HEK293 (cell line): ENCODE measurements around the gene KPNA3.

Experiments
- CTCF ChIA-PET: fragments of 350-600 bp; formaldehyde crosslinking; extraction: SDS; loops from one replicate; lab custom pipeline; 2021; ENCODE audit warnings: antibody characterized with exemption; lab: Yijun Ruan, JAX
- POLR2A ChIA-PET: fragments of 300-600 bp; formaldehyde crosslinking; extraction: SDS; loops from one replicate; lab custom pipeline; 2020; ENCODE audit warnings: antibody characterized with exemption, inconsistent platforms; lab: Yijun Ruan, JAX
- H3K27ac ChIP-seq: fragments of 200-500 bp; sonication (Bioruptor generic); 2 replicates; pipeline ENCODE4 v1.5.1; 2014; ENCODE audit warnings: low read depth, low read length, control low read depth, inconsistent platforms; ENCODE audit errors: extremely low read depth
- H3K36me3 ChIP-seq, 2 experiments: fragments of 200-500 bp in 1 of 2; sonication (Bioruptor generic) in 1 of 2; 1 replicate in 1 of 2; 2 replicates in 1 of 2; pipeline ENCODE4 v1.5.1; 2014 to 2017; ENCODE audit warnings: inconsistent platforms in 2 of 2, low read length in 2 of 2; ENCODE audit not compliant: control insufficient read depth in 2 of 2, insufficient read depth in 1 of 2
- H3K4me1 ChIP-seq: fragments of 200-500 bp; sonication (Bioruptor generic); 2 replicates; pipeline ENCODE4 v1.5.1; 2014; ENCODE audit warnings: mild to moderate bottlenecking, low read length, inconsistent platforms; ENCODE audit not compliant: control insufficient read depth, insufficient read depth
- H3K4me3 ChIP-seq: 2 replicates; pipeline ENCODE4 v1.5.1; 2011; ENCODE audit warnings: low read depth, mild to moderate bottlenecking, control low read depth, low read length, moderate library complexity
- H3K9me3 ChIP-seq: fragments of 200-500 bp; sonication (Bioruptor generic); 2 replicates; pipeline ENCODE4 v1.5.1; 2014; ENCODE audit warnings: low read depth, low read length, inconsistent platforms; ENCODE audit not compliant: control insufficient read depth, insufficient read depth
- GLIS1 ChIP-seq: fragments of 450-650 bp; formaldehyde crosslinking; IDR thresholded peaks from 2 replicates; pipeline ENCODE4 v1.5.1; 2016; ENCODE audit warnings: missing biosample characterization, missing genetic modification characterization
- KLF1 ChIP-seq: fragments of 450-650 bp; formaldehyde crosslinking; IDR thresholded peaks from 2 replicates; pipeline ENCODE4 v1.5.1; 2016; ENCODE audit warnings: missing biosample characterization, missing genetic modification characterization
- MYNN ChIP-seq: fragments of 450-650 bp; formaldehyde crosslinking; IDR thresholded peaks from 2 replicates; pipeline ENCODE4 v1.5.1; 2016; ENCODE audit warnings: missing biosample characterization, missing genetic modification characterization, borderline replicate concordance
- YY1 ChIP-seq: fragments of 450-650 bp; formaldehyde crosslinking; IDR thresholded peaks from 2 replicates; pipeline ENCODE4 v1.5.1; 2018; ENCODE audit warnings: missing biosample characterization, missing genetic modification characterization
- ZBTB20 ChIP-seq: fragments of 450-650 bp; formaldehyde crosslinking; IDR thresholded peaks from 2 replicates; pipeline ENCODE4 v1.5.1; 2016; ENCODE audit warnings: missing biosample characterization, missing genetic modification characterization
- ZBTB49 ChIP-seq: fragments of 450-650 bp; formaldehyde crosslinking; IDR thresholded peaks from 2 replicates; pipeline ENCODE4 v1.5.1; 2016; ENCODE audit warnings: missing biosample characterization, missing genetic modification characterization, low read depth
- ZFHX2 ChIP-seq: fragments of 450-650 bp; formaldehyde crosslinking; conservative IDR thresholded peaks from 2 replicates; pipeline ENCODE4 v1.5.1; 2016; ENCODE audit warnings: missing biosample characterization, missing genetic modification characterization
- ZNF10 ChIP-seq: fragments of 450-650 bp; formaldehyde crosslinking; IDR thresholded peaks from 2 replicates; pipeline ENCODE4 v1.5.1; 2017; ENCODE audit warnings: missing biosample characterization, missing genetic modification characterization
- ZNF121 ChIP-seq: fragments of 450-650 bp; formaldehyde crosslinking; IDR thresholded peaks from 2 replicates; pipeline ENCODE4 v1.5.1; 2016; ENCODE audit warnings: missing biosample characterization, missing genetic modification characterization
- ZNF184 ChIP-seq: fragments of 450-650 bp; IDR thresholded peaks from 2 replicates; pipeline ENCODE4 v1.5.1; 2018; ENCODE audit warnings: missing biosample characterization, mild to moderate bottlenecking, missing genetic modification characterization
- ZNF266 ChIP-seq: fragments of 450-650 bp; formaldehyde crosslinking; IDR thresholded peaks from 2 replicates; pipeline ENCODE4 v1.5.1; 2016; ENCODE audit warnings: missing biosample characterization, missing genetic modification characterization, low read depth
- ZNF501 ChIP-seq: fragments of 450-650 bp; formaldehyde crosslinking; IDR thresholded peaks from 2 replicates; pipeline ENCODE4 v1.5.1; 2016; ENCODE audit warnings: missing biosample characterization, missing genetic modification characterization
- ZNF571 ChIP-seq: fragments of 450-650 bp; formaldehyde crosslinking; IDR thresholded peaks from 2 replicates; pipeline ENCODE4 v1.5.0; 2017; ENCODE audit warnings: missing biosample characterization, missing genetic modification characterization
- ZNF610 ChIP-seq: fragments of 450-650 bp; formaldehyde crosslinking; IDR thresholded peaks from 2 replicates; pipeline ENCODE4 v1.5.1; 2016; ENCODE audit warnings: missing biosample characterization, missing genetic modification characterization, borderline replicate concordance
- ZNF621 ChIP-seq: fragments of 450-650 bp; formaldehyde crosslinking; IDR thresholded peaks from 2 replicates; pipeline ENCODE4 v1.5.1; 2017; ENCODE audit warnings: missing biosample characterization, missing genetic modification characterization
- ZNF677 ChIP-seq: fragments of 450-650 bp; IDR thresholded peaks from 2 replicates; pipeline ENCODE4 v1.5.0; 2018; ENCODE audit warnings: missing biosample characterization, mild to moderate bottlenecking, missing genetic modification characterization, moderate library complexity
- ZNF777 ChIP-seq: fragments of 450-650 bp; formaldehyde crosslinking; IDR thresholded peaks from 2 replicates; pipeline ENCODE4 v1.5.1; 2017; ENCODE audit warnings: missing biosample characterization, missing genetic modification characterization, borderline replicate concordance
- ZNF837 ChIP-seq: fragments of 450-650 bp; formaldehyde crosslinking; IDR thresholded peaks from 2 replicates; pipeline ENCODE4 v1.5.1; 2016; ENCODE audit warnings: missing biosample characterization, missing genetic modification characterization
- ZSCAN23 ChIP-seq: fragments of 450-650 bp; formaldehyde crosslinking; IDR thresholded peaks from 2 replicates; pipeline ENCODE4 v1.5.1; 2016; ENCODE audit warnings: missing biosample characterization, missing genetic modification characterization
- ZSCAN30 ChIP-seq: fragments of 450-650 bp; IDR thresholded peaks from 2 replicates; pipeline ENCODE4 v1.5.1; 2018; ENCODE audit warnings: missing biosample characterization, mild to moderate bottlenecking, missing genetic modification characterization, moderate library complexity
- TF ChIP-seq, protein P1 (sequence below): fragments of 450-650 bp; formaldehyde crosslinking; optimal IDR thresholded peaks from 2 replicates; pipeline ENCODE3; 2016; ENCODE audit warnings: missing biosample characterization, mild to moderate bottlenecking, missing genetic modification characterization
- TF ChIP-seq, protein P2 (sequence below): fragments of 450-650 bp; formaldehyde crosslinking; IDR thresholded peaks from 2 replicates; pipeline ENCODE4 v1.5.0; 2017; ENCODE audit warnings: missing biosample characterization, missing genetic modification characterization, borderline replicate concordance
- TF ChIP-seq, protein P3 (sequence below): fragments of 450-650 bp; formaldehyde crosslinking; IDR thresholded peaks from 2 replicates; pipeline ENCODE4 v1.5.1; 2016; ENCODE audit warnings: missing biosample characterization, missing genetic modification characterization, borderline replicate concordance

The KPNA3 gene

GRCh38 chr13:49654011-49654410 is 138.5 kb downstream of the KPNA3 start (continued):
- TF ChIP-seq, protein P1, sequence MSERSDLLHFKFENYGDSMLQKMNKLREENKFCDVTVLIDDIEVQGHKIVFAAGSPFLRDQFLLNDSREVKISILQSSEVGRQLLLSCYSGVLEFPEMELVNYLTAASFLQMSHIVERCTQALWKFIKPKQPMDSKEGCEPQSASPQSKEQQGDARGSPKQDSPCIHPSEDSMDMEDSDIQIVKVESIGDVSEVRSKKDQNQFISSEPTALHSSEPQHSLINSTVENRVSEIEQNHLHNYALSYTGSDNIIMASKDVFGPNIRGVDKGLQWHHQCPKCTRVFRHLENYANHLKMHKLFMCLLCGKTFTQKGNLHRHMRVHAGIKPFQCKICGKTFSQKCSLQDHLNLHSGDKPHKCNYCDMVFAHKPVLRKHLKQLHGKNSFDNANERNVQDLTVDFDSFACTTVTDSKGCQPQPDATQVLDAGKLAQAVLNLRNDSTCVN: no peak
- no peak for TF ChIP-seq ZFHX2
- TF ChIP-seq, all 188 proteins: peak for 0

DNA sequence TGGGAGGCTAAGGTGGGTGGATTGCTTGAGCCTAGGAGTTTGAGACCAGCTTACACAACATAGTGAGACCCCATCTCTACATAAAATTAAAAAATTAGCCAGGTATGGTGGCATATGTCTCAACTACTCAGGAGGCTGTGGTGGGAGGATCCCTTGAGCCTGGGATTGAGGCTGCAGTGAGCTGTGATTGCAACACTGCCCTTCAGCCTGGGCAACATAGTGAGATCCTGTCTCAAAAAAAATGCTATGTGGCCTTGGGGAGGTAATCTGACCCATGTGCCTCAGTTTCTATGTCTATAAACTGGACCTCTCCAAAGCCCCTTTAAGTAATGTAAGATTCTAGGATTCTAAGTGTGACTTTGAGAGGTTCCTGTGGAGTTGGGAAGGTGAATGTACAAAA is 139.0 kb downstream of the KPNA3 start:
- POLR2A ChIA-PET: no interaction called here
- no peaks in the 10 kb centered on the region for H3K36me3 ChIP-seq
- no peaks in the 10 kb centered on the region for H3K4me1 ChIP-seq
- no peak overlapping the region for H3K4me3 ChIP-seq
- H3K27ac ChIP-seq: no peak overlapping the region
- TF ChIP-seq ZNF677 (no peak), ZNF121 (tag by site-specific recombination) (peak; percentile 84)
- TF ChIP-seq, all 188 proteins: peak for 1
- no peaks in the 10 kb centered on the region for H3K9me3 ChIP-seq
- CTCF ChIA-PET: interaction anchor here (0.7 kb wide), 1 partner anchor 325 kb away, joined by 3 read pairs; no protein-coding TSS in a partner anchor

GRCh38 chr13:49652355-49653305 is 139.9 kb downstream of the KPNA3 start:
- no peak overlapping the region for H3K4me3 ChIP-seq
- ChIA-PET POLR2A (no interaction called here), CTCF (interaction anchor here (0.6 to 1.9 kb wide), 3 partner anchors 19 to 284 kb away, joined by 3 to 4 read pairs (median 4); partner anchors contain the start of gene SPRYD7)
- H3K9me3 ChIP-seq: no peaks in the 10 kb centered on the region
- no peaks in the 10 kb centered on the region for H3K36me3 ChIP-seq
- H3K4me1 ChIP-seq: no peaks in the 10 kb centered on the region
- H3K27ac ChIP-seq: no peak overlapping the region
- TF ChIP-seq, protein P2, sequence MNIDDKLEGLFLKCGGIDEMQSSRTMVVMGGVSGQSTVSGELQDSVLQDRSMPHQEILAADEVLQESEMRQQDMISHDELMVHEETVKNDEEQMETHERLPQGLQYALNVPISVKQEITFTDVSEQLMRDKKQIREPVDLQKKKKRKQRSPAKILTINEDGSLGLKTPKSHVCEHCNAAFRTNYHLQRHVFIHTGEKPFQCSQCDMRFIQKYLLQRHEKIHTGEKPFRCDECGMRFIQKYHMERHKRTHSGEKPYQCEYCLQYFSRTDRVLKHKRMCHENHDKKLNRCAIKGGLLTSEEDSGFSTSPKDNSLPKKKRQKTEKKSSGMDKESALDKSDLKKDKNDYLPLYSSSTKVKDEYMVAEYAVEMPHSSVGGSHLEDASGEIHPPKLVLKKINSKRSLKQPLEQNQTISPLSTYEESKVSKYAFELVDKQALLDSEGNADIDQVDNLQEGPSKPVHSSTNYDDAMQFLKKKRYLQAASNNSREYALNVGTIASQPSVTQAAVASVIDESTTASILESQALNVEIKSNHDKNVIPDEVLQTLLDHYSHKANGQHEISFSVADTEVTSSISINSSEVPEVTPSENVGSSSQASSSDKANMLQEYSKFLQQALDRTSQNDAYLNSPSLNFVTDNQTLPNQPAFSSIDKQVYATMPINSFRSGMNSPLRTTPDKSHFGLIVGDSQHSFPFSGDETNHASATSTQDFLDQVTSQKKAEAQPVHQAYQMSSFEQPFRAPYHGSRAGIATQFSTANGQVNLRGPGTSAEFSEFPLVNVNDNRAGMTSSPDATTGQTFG (tag by site-specific recombination): no peak
- no peak for TF ChIP-seq ZNF777 (tag by site-specific recombination)
- TF ChIP-seq ZNF610 (tag by site-specific recombination): no peak
- TF ChIP-seq ZNF837 (tag by site-specific recombination): no peak
- no peak for TF ChIP-seq YY1 (tag by site-specific recombination)
- TF ChIP-seq KLF1 (tag by site-specific recombination): peak; percentile 54
- TF ChIP-seq ZBTB20 (tag by site-specific recombination): no peak
- no peak for TF ChIP-seq ZSCAN23 (tag by site-specific recombination)
- no peak for TF ChIP-seq ZSCAN30 (tag by site-specific recombination)
- TF ChIP-seq MYNN (tag by site-specific recombination): no peak
- no peak for TF ChIP-seq ZNF266 (tag by site-specific recombination)
- no peak for TF ChIP-seq ZNF501 (tag by site-specific recombination)
- no peak for TF ChIP-seq ZNF184
- TF ChIP-seq GLIS1 (tag by site-specific recombination): no peak
- no peak for TF ChIP-seq ZNF10 (tag by site-specific recombination)
- no peak for TF ChIP-seq ZNF621 (tag by site-specific recombination)
- TF ChIP-seq ZBTB49 (tag by site-specific recombination): no peak
- no peak for TF ChIP-seq ZNF571 (tag by site-specific recombination)
- TF ChIP-seq, protein P3, sequence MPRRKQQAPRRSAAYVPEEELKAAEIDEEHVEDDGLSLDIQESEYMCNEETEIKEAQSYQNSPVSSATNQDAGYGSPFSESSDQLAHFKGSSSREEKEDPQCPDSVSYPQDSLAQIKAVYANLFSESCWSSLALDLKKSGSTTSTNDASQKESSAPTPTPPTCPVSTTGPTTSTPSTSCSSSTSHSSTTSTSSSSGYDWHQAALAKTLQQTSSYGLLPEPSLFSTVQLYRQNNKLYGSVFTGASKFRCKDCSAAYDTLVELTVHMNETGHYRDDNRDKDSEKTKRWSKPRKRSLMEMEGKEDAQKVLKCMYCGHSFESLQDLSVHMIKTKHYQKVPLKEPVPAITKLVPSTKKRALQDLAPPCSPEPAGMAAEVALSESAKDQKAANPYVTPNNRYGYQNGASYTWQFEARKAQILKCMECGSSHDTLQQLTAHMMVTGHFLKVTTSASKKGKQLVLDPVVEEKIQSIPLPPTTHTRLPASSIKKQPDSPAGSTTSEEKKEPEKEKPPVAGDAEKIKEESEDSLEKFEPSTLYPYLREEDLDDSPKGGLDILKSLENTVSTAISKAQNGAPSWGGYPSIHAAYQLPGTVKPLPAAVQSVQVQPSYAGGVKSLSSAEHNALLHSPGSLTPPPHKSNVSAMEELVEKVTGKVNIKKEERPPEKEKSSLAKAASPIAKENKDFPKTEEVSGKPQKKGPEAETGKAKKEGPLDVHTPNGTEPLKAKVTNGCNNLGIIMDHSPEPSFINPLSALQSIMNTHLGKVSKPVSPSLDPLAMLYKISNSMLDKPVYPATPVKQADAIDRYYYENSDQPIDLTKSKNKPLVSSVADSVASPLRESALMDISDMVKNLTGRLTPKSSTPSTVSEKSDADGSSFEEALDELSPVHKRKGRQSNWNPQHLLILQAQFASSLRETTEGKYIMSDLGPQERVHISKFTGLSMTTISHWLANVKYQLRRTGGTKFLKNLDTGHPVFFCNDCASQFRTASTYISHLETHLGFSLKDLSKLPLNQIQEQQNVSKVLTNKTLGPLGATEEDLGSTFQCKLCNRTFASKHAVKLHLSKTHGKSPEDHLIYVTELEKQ (tag by site-specific recombination): no peak
